Measurements from ENCODE around the gene KCNK4. TPM values are rescaled to one million over a fixed set of nuclear protein-coding genes. Genes with fewer than 3 reads are reported as not detected.

Gene KCNK4
- total and polyA plus RNA-seq, 2 of the 13 experiments (the other 11 are each of a cell fraction or from before 2014, with no cell fraction given) = not detected

GRCh38 chr11:64341851-64342791 lies 51.0 kb downstream of the KCNK4 start (continued):
- TF ChIP-seq KAT2B (IDR thresholded peaks at IDR 0.05; ENCODE audit: borderline replicate concordance, low read depth, low read length) (no peak), RBFOX2 (IDR thresholded peaks at IDR 0.05; ENCODE audit: low read depth, low read length) (peak; percentile 46; the same call in 1 of the 2 replicates), TSC22D2 (CRISPR knock-in tag; IDR thresholded peaks at IDR 0.05; ENCODE audit: borderline replicate concordance) (no peak), ZNF124 (CRISPR knock-in tag; IDR thresholded peaks at IDR 0.05) (no peak), ZNF800 (CRISPR knock-in tag; IDR thresholded peaks at IDR 0.05) (no peak), GABPA (IDR thresholded peaks at IDR 0.05; ENCODE audit: low read depth, low read length) (no peak), GABPA (CRISPR knock-in tag; IDR thresholded peaks at IDR 0.05; ENCODE audit: low read depth) (no peak), CCAR2 (optimal IDR thresholded peaks at IDR 0.05; ENCODE audit: low read depth, low read length) (no peak), ZBTB7A (CRISPR knock-in tag; IDR thresholded peaks at IDR 0.05) (no peak), ZNF703 (CRISPR knock-in tag; IDR thresholded peaks at IDR 0.05; ENCODE audit: borderline replicate concordance) (no peak), NR2C2 (CRISPR knock-in tag; IDR thresholded peaks at IDR 0.05; ENCODE audit: borderline replicate concordance) (peak; percentile 48; the same call in 1 of the 2 replicates), RNF2 (conservative IDR thresholded peaks at IDR 0.05; ENCODE audit: low read depth) (no peak), ARID2 (CRISPR knock-in tag; IDR thresholded peaks at IDR 0.05; ENCODE audit: borderline replicate concordance) (no peak), HNF4A (CRISPR knock-in tag; IDR thresholded peaks at IDR 0.05) (no peak), ZNF136 (CRISPR knock-in tag; IDR thresholded peaks at IDR 0.05; ENCODE audit: low read depth) (no peak), DBP (CRISPR knock-in tag; IDR thresholded peaks at IDR 0.05; ENCODE audit: not compliant biosample characterization) (no peak), ZNF724P (CRISPR knock-in tag; IDR thresholded peaks at IDR 0.05; ENCODE audit: borderline replicate concordance) (no peak), TBX2 (CRISPR knock-in tag; IDR thresholded peaks at IDR 0.05; ENCODE audit: borderline replicate concordance) (0 out of 2 replicates have a peak, but pooled peaks have one; percentile 32), ZHX2 (IDR thresholded peaks at IDR 0.05; ENCODE audit: low read depth) (no peak), ZHX2 (CRISPR knock-in tag; IDR thresholded peaks at IDR 0.05; ENCODE audit: borderline replicate concordance) (no peak)

All from HepG2 (cell line).